GM18867 (cell line): ENCODE results near the gene HAUS1.
A peak's percentile ranks its signal among the peaks of the same experiment; 100 is the strongest.

ENCODE experiments used
- ATAC-seq: cut with Tn5 transposase; IDR thresholded peaks from one replicate; pipeline ENCODE4 v1.9.1; 2021; ENCODE audit warnings: mild to moderate bottlenecking, moderate library complexity; ENCODE audit not compliant: unreplicated experiment

HAUS1 gene, protein sequence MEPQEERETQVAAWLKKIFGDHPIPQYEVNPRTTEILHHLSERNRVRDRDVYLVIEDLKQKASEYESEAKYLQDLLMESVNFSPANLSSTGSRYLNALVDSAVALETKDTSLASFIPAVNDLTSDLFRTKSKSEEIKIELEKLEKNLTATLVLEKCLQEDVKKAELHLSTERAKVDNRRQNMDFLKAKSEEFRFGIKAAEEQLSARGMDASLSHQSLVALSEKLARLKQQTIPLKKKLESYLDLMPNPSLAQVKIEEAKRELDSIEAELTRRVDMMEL

DNA sequence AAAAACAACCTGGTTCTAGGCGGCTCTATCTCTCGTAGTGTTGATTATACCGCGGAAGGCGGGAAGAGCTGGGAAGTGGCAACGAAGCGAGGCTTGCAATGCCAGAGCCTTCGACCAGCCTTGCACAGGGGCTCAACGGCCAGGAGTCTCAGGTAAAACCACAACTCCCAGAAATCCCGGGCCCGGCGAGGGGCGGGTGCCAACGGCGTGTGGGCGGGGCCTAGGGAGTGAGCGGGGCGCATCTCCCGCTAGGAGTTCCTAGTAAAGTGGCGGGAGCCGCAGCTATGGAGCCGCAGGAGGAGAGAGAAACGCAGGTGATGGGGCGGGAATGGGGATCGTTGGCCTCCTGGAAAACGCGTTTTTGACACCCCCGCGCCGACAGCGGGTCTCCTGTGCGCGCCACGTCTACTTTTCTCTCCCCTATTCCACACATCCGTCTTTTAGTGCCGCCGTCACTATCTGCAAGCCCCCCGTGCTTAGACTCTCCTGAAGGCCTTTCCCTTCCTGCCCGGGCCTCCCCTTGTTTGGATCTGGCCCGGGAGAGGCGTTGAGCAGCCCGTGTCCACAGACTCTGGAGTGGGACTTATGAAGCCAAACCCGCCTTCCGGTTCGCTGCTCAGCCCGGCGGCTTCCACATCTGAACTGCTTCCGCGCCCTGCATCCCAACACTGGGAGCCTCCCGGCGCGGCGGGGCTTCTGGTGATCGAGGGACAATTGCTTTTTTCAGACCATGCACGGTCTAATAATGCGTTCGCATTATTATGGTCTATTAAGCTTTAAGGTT lies at the start of gene HAUS1:
TSS of gene HAUS1 (plus strand) at position 258 of the 784 bp plus-strand sequence. CDS start at position 285, 27 bp downstream.
- peak; percentile 93 for ATAC-seq

DNA sequence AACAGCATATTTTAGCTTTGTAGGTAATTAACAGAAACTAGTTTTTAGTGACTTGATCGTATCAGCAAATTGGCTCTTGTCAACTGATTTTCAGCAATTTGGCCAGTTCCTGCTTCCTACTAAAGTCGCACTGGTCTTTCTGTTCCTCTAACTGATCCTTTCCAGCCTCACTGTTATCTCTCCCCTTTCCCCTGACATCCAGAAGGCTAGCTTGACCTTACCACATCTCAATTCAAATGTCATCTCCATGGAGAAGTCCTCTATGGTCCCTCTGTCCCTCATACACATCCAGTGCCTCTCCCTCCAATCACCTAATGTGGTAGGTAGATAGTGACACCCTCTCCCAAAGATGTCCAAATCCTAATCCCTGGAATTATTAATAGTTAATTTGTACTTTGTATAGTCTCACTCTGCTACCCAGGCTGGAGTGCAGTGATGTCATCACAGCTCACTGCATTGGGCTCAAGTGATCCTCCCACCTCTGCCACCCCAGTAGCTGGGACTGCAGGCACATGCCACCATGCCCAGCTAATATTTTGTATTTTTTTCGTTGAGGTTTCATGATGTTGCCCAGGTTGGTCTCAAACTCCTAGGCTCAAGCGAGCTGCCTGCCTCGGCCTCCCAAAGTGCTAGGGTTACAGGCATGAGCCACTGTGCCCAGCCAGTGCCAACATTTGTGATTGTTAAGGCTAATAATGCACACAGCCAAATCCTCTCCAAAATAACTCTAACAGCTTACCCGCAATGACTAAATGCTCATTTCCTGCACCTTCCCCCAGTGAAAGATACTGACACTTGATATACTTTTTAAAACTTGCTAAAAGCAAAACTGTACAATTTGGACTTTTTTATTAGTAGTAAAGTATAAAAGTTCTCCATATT lies 49.0 kb upstream of the HAUS1 start:
- ATAC-seq = peak; percentile 75

DNA sequence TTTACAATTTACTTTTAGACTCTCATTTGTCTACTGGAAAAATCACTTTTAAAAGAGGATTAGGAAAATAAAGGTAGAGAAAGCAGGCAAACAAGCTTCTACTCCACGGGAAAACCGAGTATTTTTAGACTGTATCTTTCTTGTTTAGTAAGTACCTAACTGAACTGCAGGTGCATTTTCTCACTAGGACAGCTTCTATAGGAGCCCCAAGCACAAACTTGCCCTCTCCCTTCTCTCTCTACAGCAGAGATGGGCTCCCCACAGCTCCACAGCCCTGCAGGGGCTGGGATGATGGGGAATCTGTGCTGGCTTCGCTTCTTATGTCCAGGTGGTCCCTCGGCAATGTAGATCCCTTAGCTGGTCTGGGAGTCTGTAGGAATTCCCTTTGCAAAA lies 48.4 kb upstream of the HAUS1 start:
- ATAC-seq = no peak

DNA sequence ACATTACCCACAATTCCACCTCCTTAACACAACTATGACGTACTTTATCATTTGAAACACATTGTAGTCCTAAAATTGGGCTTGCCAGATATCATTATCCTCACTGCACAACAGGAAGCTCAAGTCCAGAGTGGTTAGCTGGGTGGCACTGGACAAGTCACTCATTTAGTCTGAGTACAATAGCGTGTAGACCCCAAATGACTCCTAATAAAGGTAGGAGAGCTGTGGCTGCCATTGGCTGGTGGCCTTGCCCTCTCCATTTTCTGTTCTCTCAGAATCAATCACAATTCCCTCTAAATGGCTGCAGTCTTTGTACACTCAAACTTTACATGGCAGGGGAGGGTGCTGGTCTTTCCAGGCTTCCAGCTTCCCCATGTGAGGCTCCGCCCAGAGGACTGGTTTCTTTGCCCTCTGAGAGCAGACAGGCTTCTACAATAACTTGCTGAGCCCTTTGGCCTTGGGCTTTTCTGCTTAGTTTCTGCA lies 43.8 kb upstream of the HAUS1 start:
- no peak for ATAC-seq

DNA sequence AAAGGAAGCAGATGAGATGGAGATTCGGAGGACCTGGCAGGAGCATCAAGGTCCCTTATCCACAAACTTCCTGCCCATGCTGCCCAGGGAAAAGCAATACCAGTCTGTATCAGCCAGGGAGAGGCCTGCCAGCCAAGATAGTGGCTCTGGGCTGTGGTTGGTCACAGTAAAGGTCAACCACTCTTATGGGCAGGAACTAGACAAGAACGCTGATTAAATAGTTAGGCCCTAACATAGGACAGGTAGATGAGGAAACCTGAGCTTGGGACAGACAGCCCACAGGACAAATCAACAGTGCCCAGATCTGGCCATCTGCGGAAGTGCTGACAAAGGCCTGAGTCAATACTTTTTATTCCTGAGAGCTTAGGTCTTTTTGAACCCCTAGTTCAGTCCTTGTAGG lies 42.8 kb upstream of the HAUS1 start:
- no peak for ATAC-seq

DNA sequence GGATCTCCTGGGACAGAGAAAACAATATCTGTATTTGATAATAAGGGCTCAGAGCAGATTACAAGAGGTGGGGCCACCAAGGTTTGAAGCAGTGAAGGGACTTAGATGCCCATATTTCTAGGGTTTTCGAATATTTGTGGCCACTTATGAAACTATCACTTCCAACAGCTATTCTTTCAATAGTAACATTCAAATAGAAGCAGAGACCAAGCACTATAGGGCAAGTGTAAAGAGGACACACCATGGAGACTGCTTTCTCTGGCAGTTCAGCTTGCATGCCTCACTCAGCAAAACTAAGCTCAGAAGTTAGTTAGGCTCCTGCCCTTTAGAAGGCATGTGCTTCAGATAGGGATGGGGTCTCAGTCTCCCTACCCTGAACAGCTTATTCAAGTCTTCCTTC lies 42.4 kb upstream of the HAUS1 start:
- no peak for ATAC-seq

DNA sequence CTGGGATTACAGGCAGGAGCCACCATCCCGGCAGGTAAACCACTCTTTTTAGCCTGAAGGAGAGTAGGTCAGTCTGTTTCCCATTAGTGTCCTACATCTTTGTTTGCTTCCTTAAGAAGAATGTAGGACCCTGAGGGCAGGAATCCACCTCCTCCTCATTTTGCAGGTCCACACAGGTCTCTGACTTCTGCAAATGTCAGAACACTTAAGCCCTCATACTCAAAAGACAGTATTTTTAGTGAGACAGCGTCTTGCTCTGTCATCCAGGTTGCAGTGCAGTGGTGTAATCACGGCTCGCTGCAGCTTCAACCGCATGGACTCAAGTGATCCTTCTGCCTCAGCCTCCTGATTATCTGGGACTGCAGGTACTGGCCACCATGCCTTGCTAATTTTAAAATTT lies 41.4 kb upstream of the HAUS1 start:
- no peak for ATAC-seq

DNA sequence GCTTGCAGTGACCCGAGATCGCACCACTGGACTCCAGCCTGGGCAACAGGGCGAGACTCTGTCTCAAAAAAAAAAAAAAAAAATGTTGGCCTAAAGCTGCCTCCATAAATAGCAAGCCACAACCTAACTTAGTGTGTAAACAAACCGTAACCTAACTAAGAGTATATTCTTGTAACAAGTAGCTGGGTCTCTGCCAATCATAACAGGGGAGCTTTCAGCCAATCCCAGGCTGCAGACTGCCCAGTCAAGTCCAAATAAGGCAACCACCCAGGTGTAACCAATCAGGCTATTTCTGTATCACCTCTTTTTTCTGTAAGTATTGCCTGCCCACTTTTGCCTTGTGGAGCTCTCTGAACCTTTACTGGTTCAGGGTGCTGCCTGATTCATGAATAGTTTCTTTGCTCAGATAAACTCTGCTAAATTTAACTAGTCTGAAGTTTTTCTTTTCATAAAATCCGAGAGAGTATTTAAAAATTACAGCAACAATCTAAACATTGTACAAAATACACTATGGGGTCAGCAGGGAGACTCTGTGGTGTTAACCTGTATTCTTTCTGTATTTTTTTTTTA lies 36.7 kb upstream of the HAUS1 start:
- no peak for ATAC-seq

DNA sequence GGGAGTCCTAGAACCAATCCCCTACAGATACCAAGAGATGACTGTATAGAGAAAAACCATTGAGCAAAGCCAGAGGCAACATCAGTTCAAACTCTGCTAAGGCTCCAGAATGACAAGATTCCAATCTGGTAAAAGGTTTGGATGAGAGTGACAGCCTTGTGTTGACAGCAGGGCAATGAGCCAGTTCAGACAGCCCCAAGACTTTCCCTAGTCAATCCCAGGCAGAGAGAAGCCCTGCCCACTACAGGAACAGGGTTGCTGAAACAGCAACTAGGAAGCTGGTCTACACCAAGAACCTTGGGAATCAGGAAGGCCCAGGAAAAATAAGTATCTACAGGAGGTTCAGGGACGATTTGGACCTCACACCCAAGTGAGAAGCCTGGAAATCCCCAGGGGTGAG lies 35.4 kb upstream of the HAUS1 start:
- ATAC-seq = no peak

DNA sequence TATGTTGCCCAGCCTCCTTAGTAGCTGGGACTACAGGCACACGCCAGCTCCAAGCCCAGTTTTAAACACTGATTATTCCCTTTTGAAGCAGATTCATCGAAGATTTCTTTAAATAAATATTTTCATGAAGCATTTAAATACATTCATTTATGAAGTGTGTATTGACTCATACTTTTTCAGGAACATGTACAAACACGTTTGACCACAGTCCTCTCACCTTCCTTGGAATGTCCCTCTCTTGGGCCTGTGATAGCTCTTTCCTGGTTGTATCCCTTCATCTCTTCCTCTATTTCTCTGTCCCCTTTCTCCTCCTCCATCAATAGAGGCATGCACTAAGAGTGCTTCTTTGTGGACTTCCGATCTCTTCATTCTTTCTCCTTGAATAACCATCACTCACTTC lies 34.7 kb upstream of the HAUS1 start:
- no peak for ATAC-seq

DNA sequence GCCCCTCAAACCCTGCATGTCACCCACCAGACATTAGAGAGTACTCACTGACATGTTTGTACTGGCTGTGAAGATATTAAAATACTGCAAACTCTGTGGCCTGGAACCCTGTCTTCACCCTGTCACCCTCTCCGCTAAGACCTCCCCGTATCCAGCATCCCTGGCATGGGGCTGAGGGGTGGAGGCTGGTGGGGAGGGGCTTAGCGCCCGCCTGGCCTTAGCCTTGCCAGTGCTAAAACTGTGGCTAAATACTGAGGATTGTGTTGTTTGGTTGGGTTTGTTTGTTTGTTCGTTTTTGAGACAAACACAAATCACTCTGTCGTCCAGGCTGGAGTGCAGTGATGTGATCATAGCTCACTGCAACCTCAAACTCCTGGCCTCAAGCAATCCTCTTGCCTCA lies 34.0 kb upstream of the HAUS1 start:
- ATAC-seq = no peak

DNA sequence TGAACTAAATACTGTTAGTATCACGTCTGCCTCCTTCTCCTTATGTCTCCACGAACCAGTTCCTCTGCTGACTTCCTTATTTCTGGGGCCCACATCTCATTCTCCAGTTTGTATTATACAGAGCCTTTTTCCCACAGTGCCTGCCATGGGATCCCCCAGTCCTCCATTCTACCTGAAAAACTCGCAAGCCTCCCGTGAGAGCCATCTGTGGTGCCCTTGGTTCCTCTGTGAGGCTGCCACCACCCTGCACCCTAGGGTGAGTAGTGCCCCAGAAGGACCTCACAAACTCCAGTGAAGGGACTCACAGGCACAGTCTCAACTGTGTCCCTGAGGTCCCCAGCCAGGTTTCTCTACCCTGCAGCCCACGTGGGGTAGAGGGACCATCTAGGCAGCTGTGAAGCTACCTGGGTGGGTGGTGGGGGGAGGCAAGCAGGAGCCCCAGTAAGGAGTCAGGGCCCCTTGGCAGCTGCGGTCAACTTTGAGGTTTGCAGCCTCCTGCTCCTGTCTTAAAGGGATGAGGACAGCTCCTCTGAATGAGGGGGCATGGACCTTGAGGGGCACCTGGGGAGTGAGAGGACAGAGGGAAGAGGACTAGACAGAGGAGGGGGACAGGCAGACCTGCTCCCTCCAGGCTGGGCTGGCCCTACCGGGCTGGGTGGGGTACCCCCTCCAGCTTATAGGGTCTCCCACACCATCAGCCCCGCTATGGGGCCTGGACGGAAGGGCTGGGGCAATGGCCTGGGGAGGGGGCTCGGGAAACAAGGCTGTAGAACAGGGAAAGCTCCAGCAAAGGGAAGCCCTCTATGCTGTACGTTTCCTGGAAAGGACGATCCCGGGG lies 33.2 kb upstream of the HAUS1 start:
- ATAC-seq = no peak

DNA sequence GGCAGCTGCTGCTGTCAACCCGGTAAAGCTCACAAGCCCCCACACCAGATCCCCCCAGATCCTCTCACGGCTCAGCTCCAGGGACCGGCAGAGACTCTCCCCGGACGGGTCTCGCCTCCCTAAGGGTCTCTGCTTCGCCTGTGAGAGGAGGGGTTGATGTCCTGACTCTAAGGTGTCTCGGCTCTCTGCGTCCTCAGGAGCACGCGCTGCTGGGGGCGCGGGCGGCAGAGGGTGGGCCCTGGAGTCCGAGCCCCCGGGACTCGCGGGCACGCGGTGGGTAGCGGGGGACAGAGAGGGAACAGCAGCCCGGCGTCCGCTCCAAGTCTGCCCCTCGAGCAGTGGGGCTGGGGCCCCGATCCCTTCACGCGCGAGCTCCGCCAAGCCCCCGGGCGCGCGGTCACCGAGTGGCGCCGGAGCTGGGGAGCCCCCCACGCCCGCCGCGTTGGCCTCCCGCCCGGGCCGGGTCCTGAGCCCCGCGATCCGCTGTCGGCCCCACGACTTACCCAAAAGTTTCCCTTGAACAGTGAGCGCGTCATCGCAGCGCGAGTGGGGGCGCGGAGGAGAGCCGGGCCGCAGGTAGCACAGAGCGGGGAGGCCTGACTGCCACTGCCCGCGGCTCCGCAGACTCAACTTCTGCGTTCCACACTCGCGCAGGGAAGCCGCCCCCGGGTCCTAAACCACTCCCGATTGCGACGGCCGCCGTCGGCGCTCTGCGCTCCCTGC lies 32.4 kb upstream of the HAUS1 start, which contains the start of gene PSTPIP2:
TSS of gene PSTPIP2 (minus strand) at position 608 of the 723 bp plus-strand sequence. CDS start at position 536, 72 bp downstream.
- ATAC-seq = peak; percentile 75

DNA sequence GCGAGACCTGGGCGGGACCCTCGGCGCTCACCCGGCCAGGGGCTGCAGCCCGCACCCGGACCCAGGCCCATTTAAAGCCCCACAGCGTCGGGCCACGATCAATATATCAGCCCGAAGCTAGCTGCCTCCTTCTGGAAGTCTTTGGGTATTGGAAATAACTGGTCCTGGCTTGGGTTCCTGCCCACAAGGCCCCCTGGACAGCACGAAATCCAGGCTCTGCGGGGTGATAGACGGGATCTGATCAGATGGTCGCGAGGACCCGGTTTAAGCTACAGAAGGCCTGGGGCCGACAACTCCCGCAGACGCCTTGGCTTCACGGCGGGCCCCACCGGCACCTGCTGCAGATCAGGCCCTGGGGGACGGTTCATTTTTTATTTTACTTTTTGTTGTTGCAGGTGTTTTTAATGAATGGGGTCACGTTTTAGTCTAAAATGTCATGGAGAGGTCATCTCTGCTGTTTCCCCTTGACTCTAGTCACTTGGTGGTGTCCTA lies 31.8 kb upstream of the HAUS1 start:
- no peak for ATAC-seq

DNA sequence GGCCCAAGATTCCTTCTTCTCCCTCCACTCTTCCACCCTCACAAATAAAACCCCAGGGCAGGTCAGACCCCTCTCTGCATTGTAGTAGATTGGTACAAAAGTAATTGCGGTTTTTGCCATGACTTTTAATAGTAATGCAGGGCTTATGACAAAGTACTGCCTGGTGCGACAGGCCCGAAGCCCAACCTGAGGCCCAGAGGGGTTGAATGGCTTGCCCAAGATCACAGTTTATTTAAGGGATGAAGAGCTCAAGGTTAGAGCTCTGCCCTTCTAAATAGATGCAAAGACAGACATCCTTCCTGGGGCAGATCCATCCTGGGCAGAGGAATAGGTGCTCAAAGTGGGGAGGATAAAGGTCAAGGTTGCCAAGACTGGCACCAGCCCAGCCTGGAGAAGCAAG lies 31.2 kb upstream of the HAUS1 start:
- ATAC-seq = no peak

DNA sequence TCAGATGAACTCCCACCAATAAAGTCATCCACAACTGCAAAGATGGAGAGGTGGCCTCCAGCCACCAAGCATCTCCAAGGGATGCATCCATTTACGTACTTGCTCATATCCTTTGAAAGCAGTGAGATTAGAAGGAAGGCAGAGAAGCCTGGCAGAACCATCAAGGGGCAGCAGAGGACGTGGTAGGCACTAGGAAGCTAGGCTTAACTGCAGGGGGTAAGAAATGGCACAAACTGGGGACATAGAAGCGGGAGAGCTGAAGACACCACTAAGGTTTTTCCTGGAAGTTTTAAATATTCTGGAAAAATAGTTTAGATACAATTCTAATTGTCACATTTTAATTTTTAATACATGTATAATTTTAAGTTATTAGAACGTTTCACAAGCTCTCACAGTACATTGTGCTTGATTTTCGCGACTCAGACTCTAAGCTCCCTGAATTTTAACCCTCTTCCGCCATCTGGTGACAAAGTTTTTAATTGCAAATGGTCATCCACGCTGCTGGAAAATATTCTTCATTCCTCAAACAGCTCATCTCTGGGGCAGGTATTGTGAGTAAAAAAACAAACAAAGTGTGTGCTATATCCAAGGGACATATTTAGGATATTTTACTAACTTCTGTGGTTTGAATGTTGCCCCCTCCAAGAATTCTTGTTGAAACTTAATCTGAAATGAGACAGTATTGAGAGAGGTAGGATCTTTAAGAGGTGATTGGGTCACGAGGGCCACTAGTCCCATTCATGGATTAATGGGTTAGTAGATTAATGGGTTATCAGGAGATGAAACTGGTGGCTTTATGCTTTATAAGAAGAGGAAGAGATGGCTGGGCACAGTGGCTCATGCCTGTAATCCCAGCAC lies 30.5 kb upstream of the HAUS1 start:
- ATAC-seq = no peak

DNA sequence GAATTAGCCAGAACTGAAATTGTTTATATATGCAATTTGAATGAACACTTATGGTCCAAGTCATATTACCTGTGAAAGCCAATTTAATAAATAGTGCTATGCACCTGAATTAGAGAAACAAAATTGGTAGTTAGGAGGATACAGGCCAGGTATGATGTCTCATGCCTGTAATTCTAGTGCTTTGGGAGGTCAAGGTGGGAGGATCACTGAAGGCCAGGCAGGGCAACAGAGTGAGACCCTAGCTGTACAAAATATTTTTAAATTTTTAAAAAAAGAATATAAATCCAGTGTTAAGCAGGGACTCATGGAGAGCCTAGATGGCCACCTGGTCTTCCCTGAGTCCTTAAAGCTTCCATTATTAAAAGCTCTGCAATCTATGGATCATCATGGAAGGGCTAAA lies 24.8 kb upstream of the HAUS1 start:
- no peak for ATAC-seq

DNA sequence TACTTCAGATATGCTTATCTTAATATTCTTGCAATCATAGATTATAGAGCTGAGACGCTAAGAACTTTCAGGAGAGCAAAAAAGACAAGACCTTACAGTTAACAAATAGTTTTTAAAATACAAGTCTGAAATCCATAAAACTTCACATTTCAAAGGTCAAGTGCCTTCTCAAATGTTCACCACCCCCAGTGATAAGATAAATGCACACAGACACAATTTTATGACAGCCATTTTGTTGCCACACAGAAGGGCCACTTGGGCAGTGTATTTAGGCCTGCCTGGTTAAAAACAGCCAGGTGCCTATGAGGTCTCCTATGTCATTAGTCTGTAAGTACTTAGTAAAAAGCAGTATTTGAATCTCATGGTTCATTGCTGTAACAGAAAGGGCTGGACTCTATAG lies 24.0 kb upstream of the HAUS1 start:
- ATAC-seq = no peak
